NCI-H1048 (cell line): ENCODE measurements around the gene VAPA.

Experiments used
- DNase-seq: peaks from one replicate; lab custom pipeline; 2025; lab: John Stamatoyannopoulos, UW

The VAPA gene

DNA sequence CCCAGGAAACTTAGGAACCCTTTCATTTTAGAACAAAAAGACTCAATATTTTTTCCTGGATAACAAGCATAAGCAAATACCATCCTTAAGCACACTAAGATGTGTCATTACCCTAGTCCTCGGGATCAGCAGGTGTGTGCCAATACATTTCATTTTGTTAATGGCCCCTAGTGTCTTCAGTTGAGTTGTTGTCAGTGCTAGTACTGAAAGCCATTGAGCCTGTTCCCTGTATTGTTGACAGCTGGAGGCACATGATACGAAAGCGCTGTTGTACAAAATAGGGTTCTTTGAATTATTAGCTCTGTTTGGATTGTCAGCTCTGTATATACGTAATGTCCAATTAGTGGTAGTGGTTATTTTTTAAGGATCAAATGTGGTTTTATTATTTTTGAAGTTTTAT, 29.5 kb downstream of the VAPA start:
- DNase-seq = no peak

DNA sequence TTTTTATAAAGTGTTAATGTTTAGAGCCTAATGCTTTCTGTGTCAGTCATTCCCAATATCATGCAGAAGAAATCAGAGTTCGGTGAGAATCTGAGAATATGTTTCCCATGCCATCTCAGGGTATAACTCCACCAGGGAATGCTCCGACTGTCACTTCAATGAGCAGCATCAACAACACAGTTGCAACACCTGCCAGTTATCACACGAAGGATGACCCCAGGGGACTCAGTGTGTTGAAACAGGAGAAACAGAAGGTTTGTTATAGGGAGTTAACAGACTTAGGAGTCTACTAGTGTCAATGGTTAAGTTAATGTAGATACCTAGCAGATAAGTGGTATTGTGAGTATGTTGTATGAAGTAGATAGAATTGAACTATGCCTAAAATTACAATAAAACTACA, 31.0 kb downstream of the VAPA start:
- no peak for DNase-seq

DNA sequence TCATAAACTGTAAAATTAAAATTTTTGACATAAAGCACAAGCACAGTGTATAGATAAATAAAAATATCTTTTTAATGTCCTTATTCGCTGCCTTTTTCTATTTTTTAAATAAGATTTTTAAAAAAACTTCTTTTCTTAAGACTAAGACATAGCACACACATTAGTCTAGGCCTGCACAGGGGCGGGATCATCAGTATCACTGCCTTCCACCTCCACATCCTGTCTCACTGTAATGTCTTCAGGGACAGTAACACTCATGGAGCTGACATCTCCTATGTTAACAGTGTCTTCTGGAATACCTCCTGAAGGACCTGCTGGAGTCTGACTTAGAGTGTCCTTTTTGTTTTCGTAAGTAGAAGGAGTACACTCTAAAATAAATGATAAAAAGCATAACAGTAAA, 33.0 kb downstream of the VAPA start:
- no peak for DNase-seq

DNA sequence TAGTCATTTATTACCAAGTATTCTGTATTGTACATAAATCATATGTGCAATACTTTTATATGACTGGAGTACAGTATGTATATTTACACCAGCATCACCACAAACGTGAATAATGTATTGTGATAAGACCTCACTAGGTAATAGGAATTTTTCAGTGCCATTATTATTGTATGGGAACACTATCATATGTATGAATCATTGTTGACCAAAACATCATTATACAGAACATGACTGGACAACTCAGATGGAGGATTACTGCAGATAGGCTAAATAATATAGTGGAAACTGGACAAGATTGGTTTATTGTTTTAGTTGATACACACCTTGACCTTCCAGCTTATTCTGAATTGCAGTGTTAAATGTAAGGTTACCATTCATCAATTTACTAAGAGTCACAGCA, 33.4 kb downstream of the VAPA start:
- DNase-seq = no peak

DNA sequence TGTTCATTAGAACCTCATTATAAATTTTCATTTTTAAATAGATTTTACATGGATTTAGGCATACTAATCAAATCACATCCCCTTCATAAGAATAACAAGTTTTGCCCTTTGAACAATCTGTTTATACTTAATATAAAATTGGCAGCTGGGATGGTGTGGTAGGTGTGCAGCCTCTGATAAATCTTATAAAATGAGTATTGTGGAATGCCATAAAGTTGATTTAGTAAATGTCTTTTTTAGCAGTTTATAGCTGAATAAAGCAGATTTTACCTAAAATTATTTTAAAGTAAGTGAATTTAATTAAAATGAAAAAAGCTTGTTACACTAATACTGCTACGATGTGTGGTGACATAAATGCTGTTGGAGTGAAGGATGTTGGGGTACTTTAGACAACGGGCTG, 35.5 kb downstream of the VAPA start:
- DNase-seq = no peak

DNA sequence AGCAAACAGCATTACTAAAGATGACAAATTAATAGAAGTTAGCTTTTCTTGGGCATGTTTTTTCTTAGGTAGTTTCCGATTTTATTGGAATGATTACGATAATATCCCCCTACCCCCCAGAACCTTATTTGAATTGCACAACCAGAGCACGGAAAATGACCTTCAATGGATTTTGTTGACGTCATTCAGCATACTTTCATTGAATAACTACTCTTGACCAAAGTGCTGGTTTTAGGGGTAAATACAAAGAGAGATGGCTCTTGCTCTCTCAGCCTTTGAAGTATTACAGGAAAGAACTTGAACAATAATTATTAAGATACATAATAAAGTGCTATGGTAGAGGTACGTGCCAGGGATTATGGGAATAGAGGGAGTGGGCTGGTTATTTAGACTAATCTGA, 36.0 kb downstream of the VAPA start:
- DNase-seq = no peak

DNA sequence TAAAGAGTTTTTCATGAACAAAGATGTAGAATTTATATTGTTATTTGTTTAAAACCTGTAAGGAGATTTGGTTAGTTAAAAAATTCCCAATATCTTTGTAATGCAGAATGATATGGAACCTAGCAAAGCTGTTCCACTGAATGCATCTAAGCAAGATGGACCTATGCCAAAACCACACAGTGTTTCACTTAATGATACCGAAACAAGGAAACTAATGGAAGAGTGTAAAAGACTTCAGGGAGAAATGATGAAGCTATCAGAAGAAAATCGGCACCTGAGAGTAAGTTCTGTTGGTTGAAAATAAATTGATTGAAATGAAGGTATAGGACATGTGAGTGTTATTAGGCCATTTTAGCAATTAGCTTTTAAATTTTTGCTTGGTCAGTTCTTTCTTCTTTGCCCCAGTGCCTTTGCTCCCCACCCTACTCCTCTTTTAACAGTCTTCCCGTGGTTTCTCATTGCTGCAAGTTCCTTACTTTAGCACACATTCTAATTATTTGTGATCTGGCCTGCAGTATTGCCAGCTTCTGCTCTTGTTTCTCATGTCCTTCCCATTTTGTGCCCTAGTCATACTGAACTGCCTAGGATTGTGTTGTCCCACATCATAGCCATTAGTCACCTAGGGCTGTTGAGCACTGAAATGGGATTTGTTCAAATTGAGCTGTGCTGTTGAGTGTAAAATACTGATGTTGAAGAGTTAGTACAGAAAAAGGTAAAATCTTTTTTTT, 36.6 kb downstream of the VAPA start:
- no peak for DNase-seq

DNA sequence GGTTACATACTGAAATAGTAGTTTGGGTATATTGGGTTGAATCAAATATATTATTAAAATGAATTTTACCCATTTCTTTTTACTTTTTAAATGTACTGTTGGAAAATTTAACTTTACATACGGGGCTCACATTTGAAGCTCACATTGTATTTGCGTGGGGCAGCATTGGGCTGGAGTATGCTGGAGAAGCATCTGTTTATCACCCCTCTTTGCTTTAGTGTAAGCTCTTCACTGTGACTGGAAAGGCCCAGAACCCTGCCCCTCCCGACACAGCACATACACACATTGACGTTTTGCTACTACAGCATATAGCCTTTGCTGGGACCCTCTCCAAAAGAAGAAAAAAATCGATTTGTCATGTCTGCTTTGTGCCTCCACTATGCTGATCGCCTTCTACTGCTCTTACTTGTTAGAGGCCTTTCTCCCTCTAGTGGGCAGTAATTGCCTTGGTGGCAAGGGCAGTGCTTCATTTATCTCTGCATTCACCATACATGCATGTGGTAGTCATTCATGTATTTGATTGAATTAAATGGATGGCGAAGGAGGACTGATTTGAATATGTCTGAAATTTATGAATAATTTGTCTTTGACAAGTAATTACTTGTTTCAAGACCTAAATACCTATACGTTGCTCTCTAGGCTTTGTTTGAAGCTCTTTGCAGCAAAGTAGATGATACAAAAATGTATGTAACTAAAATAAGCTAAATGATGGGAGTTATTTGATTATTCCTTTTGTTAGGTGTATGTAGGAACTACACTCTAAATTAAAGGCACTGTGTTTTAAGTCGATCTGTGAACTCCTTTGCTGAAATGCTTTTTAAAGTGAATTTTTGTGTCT, 37.4 kb downstream of the VAPA start:
- DNase-seq = peak; percentile 4

DNA sequence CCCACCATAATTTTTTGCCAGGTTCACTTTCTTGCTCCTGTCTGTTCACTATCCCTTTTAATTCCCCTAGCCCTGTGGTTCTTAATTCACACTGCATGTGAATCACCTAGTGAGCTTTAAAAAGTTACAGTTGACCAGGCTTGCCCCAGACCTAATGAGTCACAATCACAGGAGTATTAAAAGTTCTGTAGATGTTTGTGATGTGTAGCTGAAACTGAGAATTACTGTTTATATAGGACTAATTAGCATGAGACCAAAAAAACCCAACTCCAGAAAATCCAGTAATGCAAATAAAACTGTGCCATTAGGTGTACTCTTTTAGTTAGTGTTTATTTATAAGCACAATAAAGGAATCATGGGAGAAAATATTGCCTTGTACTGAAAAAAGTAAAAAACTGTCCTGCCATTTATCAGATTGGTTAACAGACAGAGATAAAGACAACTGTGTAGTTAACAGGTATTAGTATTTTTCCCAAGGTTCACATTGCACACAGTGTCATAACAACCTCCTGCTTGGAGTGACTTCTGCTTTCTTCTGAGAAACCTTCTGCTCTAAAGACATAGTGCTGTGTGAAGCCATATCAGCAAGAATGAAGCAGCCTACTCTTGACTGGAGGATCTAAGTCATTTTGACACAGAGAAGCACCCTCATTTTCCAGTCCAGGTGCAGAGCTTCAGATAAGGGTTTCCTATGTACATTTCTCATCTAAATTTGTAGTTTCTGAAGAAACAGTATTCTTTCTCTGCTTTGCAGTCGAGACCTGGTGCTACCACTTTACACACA, 39.0 kb downstream of the VAPA start:
- no peak for DNase-seq

DNA sequence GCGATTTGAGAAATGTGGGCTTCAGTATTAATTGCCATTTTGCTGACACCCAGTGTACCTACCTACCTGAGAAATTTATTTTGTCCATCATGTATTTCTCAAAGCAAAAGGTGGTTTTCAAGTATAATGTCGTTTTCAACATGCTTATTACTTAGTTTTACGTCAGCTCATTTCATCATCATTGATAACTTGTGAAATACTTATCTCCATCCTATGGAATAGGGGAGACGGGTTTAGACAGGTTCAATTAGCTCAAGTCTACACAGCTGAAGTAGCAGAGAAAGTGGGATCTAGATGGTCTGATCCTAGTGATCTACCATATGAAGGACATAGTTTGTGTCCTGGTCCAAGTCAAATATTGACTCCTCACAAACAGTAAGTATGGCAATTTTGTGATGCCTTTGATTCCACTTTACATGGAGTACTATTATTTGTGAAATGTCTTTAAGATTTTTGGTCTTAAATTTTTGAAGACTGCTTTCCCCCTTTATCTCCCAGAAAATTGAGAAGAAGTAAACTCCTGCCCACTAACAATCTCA, 45.1 kb downstream of the VAPA start:
- no peak for DNase-seq

DNA sequence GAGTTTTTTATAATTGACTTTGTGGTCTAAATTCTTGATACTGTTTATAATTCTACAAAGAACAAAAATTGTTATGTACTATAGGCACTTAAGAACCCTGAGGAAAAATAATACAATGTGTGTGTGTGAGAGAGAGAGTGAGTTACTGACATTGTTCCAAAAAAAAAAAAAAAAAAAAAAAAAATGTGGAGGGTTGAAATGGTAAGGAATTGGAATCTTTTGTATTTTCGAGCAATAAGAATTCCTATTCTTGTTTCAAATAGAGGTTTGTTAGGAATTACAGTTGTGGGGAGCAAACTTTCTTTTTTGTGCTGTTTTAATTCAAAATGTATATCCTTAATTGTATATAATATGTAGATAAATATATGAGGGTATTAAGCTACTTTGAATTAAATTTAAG, 45.7 kb downstream of the VAPA start:
- DNase-seq = no peak

DNA sequence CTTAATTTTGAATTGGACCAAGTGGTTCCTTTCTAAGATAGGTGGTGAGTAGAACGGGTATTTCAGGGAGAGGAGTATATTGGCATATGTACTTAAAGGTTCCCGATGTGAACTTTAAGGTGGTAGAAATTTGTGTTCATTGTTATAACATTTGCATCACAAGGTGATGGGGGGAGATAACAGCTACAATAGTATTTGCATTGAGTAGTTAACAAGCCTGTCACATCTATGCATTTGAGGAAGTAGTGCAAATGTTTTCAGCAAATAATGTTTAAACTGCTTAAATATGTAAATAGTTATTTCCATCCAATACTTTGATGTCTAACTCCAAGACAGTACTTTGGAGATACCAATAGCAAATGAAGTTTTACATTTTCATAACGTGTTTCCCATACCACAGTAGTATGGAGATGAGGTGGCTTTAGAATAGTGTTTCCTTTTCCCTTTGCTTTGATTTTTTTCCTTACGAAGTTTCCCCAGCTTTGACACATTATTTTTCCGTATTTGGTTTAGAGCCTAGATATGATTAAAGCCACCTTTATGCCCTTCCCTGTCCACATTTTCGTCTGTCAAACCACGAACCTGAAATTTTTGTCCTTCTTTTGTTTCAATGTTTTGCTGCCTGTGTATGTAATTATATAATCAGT, 46.6 kb downstream of the VAPA start:
- DNase-seq = no peak

DNA sequence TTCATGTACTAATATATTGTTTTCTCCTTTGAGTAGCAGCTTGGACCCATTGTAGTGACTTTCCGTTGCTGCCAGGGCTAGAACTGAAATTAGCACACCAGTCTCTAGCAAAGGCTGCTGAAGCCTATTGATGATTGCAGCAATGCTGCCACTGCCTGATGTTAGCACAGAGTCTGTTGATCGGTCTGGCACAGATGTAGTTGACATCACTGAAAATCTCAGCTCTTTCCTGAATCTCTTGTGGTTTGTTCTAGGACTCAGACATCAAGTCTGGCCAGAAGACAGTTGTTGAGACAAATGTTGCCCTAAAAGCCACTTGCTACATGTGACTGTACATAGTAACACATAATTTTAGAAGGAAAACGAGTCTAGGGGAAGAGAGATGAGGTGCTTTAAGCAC, 47.2 kb downstream of the VAPA start:
- no peak for DNase-seq

DNA sequence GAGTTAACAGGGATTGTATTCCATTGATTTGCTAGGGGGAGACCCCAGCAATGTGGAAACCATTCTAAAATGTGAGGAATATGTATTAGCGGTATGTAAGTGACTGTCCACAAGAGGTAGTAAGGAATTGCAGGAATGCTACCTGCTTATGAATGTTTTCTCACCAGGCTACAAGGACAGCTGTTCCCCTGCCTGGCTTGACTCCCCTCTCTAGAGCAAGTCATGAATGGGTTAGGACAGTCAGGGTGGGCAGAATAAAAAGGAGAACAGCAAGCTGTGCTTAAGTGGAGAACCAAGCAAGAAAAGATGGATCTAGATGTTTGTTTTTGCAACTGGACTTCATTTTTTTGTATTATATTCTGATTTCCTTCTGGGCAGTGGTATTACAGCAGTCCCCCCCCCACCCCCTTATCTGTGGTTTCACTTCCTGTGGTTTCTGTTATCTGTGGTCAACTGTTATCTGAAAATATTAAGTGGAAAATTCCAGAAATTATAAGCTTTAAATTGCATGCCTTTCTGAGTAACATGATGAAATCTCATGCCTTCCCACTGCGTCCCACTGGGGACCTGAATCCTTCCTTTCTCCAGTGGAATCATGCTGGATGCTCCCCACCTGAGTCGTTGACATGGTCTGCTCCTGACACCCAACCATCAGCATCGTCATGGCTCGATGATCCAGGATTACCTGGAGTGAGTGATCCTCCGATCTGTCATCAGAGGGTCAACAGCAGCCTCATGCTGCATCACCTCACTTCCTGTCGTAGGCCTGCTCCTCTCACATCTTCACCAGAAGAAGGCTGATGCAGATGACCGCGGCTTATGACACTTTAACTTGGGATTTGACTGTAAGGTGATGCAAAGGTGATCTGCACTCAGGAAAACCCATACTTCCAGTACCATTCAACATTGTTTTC, 52.2 kb downstream of the VAPA start:
- DNase-seq = no peak

DNA sequence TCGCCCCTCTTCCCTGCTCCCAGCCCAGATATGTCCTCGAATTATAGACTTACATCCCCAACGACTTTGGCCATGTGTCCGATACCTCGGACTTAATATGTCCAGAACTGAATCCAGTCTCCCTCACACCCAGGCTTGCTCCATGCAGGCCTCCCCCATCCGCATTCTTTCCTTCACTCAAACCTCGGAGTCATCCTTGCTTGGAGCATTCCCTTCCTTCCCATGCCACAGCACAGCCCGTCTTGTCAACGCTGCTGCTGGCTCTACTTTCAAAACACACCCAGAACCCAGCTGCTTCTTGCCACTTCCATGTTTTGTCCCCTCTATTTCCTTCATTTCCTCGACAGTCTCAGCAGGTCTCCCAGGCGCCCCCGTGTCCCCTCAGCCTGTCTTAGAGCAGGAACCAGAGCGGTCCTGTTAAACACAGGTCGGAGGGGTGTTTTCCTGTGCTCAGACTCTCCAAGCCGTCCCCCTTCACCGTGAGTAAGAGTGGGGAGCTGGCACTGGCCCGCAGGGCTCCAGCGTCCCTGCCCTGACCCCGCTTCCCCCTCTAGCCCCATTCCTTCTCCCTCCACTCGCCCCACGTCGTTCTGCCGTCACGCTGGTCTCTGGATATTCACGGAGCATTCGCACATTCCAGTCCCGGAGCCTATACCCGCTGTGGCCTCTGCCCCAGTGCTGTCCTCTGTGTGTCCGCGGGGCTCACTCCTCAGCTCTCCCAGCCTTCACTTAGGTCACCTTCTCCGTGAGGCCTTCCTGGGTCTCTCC, 54.4 kb downstream of the VAPA start:
- DNase-seq = no peak

DNA sequence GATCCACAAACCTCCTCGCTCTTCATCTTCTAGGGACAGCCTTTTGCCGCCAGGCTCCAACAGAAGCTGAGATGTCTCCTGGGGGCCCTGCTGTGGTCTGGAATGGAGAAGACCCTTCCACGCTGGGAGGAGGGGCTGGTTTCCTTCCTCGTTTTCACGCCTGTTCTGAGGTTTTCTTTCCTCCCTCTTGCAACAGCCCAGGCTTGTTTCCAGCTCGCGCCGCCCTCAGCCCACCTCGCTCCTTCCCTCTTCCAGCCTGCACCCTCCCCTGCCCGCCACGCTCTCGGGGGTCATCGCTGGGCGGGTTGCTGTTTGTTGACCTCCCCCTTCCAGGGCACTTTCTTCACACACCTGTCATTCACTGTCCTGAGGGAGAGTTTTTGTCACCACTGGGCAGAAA, 55.4 kb downstream of the VAPA start:
- no peak for DNase-seq

DNA sequence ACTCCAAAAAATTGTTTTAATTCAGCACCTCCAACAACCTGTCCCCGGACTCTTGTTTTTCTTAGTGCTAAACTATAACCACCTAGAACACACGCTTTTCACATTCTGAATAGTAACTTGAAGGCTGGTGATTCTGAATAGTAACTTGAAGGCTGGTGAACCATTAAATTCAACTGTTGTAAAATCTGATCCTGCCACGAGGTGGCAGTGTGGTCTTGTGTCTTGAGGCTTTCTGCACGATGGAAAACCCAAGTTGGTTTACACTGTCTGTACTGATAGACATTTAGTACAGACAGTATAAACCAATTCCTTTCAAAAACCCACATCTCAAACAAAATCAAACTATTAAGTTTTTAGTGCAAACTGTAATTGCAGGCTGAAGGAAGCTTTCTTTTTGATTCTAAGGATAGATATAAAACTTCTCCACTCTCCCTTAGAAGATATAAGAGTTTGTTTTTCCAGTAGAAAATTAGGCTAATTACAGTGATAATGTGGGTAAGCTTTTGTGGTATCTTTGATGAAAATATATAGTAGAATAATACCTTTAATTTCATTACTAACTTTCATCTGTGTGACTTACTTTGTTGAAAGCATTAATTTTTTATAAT, 57.6 kb downstream of the VAPA start:
- no peak for DNase-seq

DNA sequence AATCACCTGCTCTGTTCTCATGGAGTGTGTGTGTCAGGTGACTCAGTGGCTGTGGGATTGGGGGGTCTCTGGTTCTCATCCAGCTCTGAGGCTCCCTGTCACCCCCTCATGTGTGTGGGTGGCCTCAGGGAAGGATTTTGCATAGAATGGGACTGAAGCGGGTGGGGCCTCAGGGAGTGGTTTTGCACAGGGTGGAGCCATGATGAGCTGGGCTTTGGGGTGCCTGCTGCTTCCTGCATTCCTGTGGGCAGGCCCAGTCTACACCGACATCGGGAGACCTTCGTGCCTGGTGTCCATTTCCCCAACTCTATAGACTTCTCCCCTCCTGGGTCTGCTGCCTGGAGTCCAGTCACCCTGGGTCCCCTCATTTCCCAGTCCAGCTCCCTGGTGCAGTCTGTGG, 59.7 kb downstream of the VAPA start:
- no peak for DNase-seq

DNA sequence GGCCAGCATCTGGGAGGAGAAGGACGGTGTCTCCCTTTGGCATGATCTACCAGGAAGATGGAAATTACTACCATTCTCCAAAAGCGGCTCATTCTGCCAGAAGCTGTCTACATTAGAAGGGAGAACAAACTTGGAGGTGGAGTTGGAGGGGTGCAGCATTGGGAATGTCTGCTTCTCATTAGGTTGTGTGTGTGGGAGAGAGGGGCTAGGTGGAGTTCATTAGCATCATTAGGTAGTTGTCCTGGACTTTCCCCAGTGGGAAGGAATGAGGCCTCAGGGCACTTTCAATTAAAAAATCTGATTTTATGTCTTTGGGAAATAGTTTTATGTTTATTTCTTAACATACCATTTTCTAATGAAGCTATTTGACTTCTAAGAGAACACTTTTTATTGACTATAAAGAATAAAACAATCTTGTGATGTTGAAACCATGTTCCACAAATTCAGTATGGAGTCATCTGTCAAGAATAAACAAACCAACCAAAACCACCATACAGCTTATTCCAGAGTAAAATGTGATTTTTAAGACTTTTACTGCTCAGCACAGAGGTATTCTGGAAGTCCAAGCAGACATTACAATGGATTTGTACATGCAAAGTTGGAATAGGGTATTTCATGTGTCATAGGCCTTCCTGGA, 60.6 kb downstream of the VAPA start:
- DNase-seq = no peak
